ENCODE measurements around the gene THEMIS2. TPM values are rescaled to one million over a fixed set of nuclear protein-coding genes. Genes with fewer than 3 reads are reported as not detected.

Gene THEMIS2
- polyA plus RNA-seq, 3 donors, result 4.8 to 38.9 (median 26.1) TPM

GRCh38 chr1:27931184-27931583 is 58.8 kb downstream of the THEMIS2 start:
- H3K27ac ChIP-seq (ENCODE audit: low read depth, low read length), result no peak overlapping the region
- 83 to 88% (median 84%) methylated on average over 6 of the region's 6 CpGs for WGBS, 3 donors

- WGBS, 3 donors, result 74 to 93% (median 78%) methylated on average over 3 to 4 of the region's 4 CpGs
- no peak overlapping the region for H3K27ac ChIP-seq (ENCODE audit: low read depth, low read length)
These were observed 59.4 kb downstream of the THEMIS2 start for GRCh38 chr1:27931759-27932158.

DNA sequence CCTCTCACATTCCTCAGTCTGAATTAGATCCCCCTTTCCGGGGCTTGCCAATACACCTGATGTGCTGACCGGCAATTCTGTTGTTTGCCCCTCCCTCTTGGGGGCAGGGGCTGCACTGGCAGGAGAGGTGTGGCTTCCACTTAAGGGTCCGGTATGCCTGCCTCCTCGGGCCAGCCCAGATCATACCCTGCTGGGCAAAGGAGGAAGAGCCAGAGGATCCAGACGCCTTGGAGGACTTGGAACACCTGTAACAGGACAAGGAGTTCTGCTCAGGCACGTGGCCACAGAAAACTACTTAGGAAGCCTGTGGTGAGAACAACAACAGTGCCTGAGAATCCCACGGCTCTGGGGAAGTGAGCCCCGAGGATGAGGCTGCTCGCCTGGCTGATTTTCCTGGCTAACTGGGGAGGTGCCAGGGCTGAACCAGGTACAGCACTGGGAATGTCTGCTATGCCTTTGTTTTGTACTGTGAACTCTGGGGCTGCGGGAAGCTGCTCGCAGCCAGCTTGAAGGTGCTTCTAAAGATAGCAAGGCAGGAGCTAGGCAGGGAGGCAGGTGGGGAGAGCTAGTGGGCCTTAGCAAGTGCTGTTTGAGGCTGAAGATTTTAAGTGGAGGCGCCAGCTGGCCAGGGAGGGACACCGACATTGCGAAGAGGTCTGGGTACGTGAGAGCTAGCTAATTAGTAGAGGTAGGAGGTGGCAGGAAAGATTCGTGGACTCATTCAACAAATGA is 62.6 kb downstream of the THEMIS2 start, which contains the start of gene SMPDL3B:
Gene SMPDL3B, plus strand, starts transcription at position 183 of the 732 bp plus-strand sequence. Its CDS starts 184 bp downstream, at position 367.
- no peak within 1 kb of the TSS for H3K27ac ChIP-seq (ENCODE audit: low read depth, low read length)
- 3 to 5% (median 3%) methylated on average over 16 of the region's 16 CpGs for WGBS, 3 donors

- WGBS, 3 donors, result 34 to 59% (median 39%) methylated on average over 8 of the region's 8 CpGs
- H3K27ac ChIP-seq (ENCODE audit: low read depth, low read length), result no peak overlapping the region
These were observed 63.4 kb downstream of the THEMIS2 start for GRCh38 chr1:27935721-27936120.

Other genes starting within 250 kb of the THEMIS2 start
- 10 to 100 TPM in 2 of 3 donors, 1 to 10 TPM in 1; 4.2 to 39.8 (median 33.9) TPM for gene FGR, start 237.4 kb upstream of the THEMIS2 start, polyA plus RNA-seq
- 100 to 1,000 TPM in 1 of 3 donors, 10 to 100 TPM in 2; 46.7 to 115 (median 52.2) TPM for gene IFI6, start 200.4 kb upstream of the THEMIS2 start, polyA plus RNA-seq
- gene FAM76A, start 146.6 kb upstream of the THEMIS2 start, polyA plus RNA-seq, result 1 to 10 TPM; 3.3 to 5.4 (median 4.3) TPM
- gene STX12, start 99.3 kb upstream of the THEMIS2 start, polyA plus RNA-seq, result 10 to 100 TPM; 14.5 to 52.0 (median 47.5) TPM
- 10 to 100 TPM; 12.3 to 27.6 (median 26.9) TPM for gene PPP1R8, start 41.8 kb upstream of the THEMIS2 start, polyA plus RNA-seq
- 10 to 100 TPM; 17.3 to 39.1 (median 22.7) TPM for gene RPA2, start 42.0 kb downstream of the THEMIS2 start, polyA plus RNA-seq
- 10 to 100 TPM in 1 of 3 donors, 1 to 10 TPM in 2; 1.0 to 20.3 (median 1.1) TPM for gene SMPDL3B, start 62.5 kb downstream of the THEMIS2 start, polyA plus RNA-seq
- 10 to 100 TPM in 1 of 3 donors, 1 to 10 TPM in 2; 4.2 to 10.7 (median 5.1) TPM for gene XKR8, start 87.4 kb downstream of the THEMIS2 start, polyA plus RNA-seq
- gene EYA3, start 216.1 kb downstream of the THEMIS2 start, polyA plus RNA-seq, result 1 to 10 TPM; 3.2 to 5.1 (median 4.2) TPM

Data from adipose tissue (tissue), 3 donors.